ENCODE measurements around the gene TTC28. TPM values are rescaled to one million over a fixed set of nuclear protein-coding genes. Genes with fewer than 3 reads are reported as not detected.

TTC28 gene
- polyA plus RNA-seq, 4 donors, result 28.9 to 32.9 (median 31.0) TPM

DNA sequence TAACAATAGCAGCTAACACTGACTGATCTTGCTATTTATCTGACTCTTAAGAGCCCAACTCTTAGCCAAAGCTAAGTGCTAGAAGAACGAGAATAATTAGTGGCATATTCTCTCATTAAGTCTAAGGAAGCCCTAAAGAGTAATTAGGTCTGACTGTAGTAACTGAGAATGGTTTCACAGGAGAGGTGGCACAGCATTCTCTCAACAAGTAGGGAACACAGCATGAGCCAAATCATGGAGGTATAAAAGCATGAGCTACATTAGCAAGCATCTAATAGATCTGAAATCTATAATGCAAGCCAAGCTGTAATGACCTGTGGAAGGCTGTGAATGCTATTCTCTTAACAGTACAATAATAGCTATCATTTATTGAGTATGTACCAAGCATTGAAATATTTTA is 230.6 kb downstream of the TTC28 start:
- DNase-seq (ENCODE audit: low read depth in 4 of 4, low spot score in 3 of 4), result no peak

DNA sequence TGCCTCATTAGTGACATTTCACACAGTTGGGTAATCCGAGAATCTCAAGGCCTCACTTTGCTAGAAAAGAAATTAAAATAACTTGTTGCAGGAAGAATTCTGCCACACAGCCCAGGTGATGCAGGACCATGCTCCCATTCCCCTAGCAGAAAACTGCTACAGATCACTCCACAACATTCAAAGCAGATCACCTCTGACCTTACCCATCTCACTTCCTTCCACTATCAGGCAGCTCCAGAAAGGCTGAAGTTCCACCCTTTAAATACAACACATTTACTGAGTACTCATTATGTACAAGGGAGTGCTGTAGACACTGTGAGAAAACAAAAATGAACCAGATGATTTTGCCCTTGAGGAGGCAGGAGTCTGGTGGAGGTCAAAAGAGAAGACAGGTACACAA is 231.0 kb downstream of the TTC28 start:
- no peak for DNase-seq (ENCODE audit: low read depth in 4 of 4, low spot score in 3 of 4)

DNA sequence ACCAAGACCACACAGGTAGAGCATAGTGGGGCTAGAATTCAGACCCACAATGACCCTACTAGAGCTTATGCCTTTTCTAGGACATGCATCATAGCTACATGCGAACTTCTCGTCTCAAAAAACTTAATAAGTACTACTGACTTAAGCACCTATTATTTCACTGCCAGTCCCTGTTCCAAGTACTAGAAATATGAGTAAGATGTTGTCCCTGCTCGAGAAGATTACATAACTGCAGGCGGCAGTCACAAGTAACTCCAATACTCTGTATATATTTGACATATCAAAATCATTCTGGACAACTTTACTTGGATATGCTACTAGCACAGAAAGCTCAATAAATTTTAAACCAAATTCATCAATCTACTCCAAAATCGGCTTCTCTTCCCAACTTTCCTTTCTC is 235.0 kb downstream of the TTC28 start:
- DNase-seq (ENCODE audit: low read depth in 4 of 4, low spot score in 3 of 4), result no peak

DNA sequence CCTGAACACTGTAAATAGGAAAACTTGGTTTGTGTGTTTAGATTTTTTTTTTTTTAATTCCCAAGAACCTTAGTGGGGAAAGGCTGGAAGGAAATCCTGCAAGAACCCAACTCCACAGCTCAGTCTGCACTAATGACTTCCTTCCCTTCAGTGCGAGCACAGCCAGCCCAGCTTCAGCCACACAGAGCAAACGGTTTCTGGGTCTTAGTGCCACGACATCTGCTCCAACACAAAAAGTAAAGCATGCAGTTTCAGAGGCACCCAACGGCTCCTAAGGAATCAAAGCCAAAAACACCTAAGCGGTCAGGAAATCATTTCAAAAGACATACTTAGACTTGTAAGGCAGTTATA is 236.1 kb downstream of the TTC28 start:
- peak in 3 of 4 donors; percentile 45 to 78 (median 61) for DNase-seq (ENCODE audit: low read depth in 4 of 4, low spot score in 3 of 4)

DNA sequence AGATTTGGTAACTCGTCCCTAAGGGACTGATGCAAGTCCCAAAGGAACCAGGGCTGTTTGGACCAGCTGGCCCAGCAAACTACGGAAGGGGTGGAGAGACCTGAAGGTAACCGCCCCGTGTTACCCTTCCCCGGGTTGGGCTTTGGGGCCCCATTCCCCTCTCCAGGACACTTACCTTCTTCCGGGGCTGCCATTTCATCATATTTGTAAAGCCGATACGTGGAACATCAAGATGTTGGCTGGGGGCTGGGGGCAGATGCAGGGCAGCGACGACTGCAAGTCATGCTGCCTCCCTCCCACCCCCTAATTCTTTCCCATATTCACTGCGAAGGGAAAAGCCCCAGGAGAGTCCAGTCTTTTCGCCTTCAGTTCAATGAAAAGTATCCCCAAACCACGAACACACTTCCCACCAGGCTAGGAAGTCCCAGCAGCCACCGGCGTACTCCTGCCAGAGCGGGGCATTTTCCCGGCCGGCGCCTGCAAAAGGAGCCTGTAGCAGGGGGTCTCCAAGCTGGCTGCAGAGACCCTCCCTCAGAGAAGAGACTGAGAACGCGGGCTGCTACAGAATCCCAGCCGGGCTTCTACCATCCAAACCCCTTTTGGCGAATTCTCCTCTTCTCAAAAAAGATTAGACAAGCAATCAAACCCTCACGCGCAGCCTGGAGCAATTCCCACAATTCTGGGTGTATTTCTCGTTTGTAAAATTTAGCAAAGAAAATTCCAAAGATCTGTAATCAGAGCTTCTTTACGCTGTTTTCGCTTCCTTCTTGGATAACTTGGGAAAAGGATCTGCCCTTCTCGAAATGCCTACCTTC is 236.7 kb downstream of the TTC28 start:
- DNase-seq (ENCODE audit: low read depth in 4 of 4, low spot score in 3 of 4), result no peak

GRCh38 chr22:28442264-28442710 is 237.4 kb downstream of the TTC28 start:
- DNase-seq (ENCODE audit: low read depth in 4 of 4, low spot score in 3 of 4), result peak; percentile 65 to 79 (median 66)

DNA sequence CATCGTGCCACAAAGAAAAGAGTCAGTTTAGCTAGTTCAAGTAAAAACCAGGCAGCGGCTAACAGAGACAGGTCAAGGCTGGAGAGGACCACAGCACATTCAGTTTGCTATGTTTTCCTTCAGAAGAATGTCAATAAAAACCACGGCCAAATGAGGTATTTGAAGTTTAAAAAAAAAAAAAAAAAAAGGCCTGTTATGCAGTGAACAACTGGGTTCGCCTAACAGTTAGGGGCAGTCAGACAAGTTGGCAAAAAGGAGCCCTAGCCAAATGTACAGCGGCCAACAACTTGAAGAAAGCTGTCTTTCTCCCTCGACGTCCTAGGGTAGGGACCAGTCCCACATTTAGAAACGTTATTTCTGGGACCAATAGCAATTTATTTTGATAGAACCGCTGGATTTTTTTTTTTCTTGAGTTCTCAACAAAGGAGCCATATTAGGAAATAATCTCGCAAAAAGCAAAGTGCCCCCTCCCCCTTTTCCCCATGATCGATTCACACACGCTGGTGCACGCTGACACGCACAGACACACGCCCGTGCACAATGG is 237.8 kb downstream of the TTC28 start:
- DNase-seq (ENCODE audit: low read depth in 4 of 4, low spot score in 3 of 4), result no peak

GRCh38 chr22:28440592-28441390 is 238.8 kb downstream of the TTC28 start:
- no peak for DNase-seq (ENCODE audit: low read depth in 4 of 4, low spot score in 3 of 4)

DNA sequence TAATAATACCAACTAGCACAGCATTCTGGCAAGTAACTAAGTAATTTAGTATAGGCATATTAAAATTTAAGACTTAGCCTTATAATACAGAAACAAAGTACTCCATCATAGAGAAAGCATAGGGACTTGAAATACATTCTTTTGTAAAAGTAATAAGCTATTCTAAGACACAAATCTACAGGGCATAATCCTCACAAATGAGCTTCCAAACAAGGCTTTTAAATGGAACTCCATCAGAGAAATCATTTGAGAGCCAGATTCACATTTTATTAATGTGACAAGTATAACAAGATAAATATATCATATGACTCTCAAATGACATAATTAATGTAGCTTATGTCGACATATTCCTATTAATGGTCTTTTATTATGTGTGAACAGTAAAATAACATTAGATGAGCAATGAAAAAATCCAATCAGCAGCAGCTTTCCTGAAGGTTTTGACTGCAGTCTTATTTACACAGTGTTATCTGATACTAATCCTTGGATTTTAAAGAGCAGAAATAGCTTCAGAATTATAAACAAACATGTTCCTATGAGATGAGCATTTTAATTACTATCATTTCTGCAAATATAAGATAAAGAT is 241.4 kb downstream of the TTC28 start:
- DNase-seq (ENCODE audit: low read depth in 4 of 4, low spot score in 3 of 4), result no peak

DNA sequence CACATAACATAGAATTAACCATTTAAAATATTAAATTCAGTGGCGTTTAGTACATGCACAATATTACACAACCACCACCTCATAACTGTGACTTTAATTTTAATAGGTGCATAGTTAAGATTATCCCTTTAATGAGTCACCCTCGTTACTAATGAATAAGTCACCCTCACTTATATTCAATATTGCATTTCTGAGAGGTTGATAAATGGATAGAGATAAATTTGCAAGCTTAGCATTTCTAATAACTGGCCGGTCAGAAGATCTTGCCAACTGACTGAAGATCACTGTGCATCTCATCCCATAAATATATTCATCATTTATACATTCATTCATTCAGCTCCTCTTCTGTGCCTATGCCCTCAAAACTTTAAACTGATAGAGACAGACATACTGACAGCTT is 243.7 kb downstream of the TTC28 start:
- DNase-seq (ENCODE audit: low read depth in 4 of 4, low spot score in 3 of 4), result no peak

DNA sequence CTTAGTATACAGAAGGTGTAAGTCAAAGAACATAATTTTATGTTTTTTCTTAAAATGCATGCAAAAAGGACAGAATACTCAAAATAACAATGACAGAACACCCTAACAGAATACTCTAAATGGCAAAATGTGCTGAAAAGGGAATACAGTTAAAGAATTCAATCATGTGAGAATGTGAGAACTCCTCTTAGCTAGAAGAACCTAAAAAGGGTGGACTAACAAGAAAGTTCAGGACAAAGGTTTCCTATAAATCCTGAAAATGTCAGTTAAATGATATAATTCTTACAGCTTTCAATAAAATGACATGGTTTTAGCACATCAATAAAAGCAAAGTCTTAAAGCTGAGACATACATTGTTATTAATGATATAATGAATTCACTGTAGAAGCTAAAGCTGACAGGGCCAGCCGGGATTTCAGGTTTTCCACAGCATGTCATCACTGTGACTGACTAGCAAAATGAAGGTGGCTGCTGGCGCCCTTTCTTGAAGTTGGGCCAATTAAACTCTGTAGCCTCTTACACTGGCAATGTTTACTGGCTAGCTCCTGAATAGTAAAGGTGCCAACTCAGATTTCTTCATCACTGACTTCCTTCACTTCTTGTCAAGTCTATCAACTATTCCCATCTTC is 244.4 kb downstream of the TTC28 start:
- no peak for DNase-seq (ENCODE audit: low read depth in 4 of 4, low spot score in 3 of 4)

- DNase-seq (ENCODE audit: low read depth in 4 of 4, low spot score in 3 of 4), result no peak
Measured at GRCh38 chr22:28430466-28431025, 249.1 kb downstream of the TTC28 start.

- no peak for DNase-seq (ENCODE audit: low read depth in 4 of 4, low spot score in 3 of 4)
Measured at GRCh38 chr22:28429711-28430110, 249.9 kb downstream of the TTC28 start.

DNA sequence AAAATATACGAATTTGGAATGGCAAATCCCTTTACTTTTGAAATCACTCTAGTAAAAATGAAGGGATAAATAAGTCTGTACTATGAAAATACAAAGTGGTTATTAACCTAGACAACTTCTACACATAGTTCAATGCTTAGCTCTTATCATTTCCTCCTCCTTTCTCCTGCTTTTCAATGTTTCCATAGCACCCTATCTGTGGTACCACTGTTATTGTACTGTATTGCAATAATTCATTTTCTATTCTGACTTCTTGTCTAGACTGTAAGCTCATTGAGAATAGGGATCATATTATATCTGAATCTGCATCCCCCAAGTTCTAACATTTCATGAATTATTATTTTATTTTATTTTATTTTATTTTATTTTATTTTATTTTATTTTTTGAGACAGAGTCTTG is 251.4 kb downstream of the TTC28 start:
- no peak for DNase-seq (ENCODE audit: low read depth in 4 of 4, low spot score in 3 of 4)

- no peak for DNase-seq (ENCODE audit: low read depth in 4 of 4, low spot score in 3 of 4)
Measured at GRCh38 chr22:28426346-28427132, 253.1 kb downstream of the TTC28 start.

- no peak for DNase-seq (ENCODE audit: low read depth in 4 of 4, low spot score in 3 of 4)
Measured at GRCh38 chr22:28425211-28425610, 254.4 kb downstream of the TTC28 start.

GRCh38 chr22:28424427-28425080 is 255.1 kb downstream of the TTC28 start:
- no peak for DNase-seq (ENCODE audit: low read depth in 4 of 4, low spot score in 3 of 4)

- DNase-seq (ENCODE audit: low read depth in 4 of 4, low spot score in 3 of 4), result no peak
Measured at GRCh38 chr22:28419919-28420318, 259.7 kb downstream of the TTC28 start.

DNA sequence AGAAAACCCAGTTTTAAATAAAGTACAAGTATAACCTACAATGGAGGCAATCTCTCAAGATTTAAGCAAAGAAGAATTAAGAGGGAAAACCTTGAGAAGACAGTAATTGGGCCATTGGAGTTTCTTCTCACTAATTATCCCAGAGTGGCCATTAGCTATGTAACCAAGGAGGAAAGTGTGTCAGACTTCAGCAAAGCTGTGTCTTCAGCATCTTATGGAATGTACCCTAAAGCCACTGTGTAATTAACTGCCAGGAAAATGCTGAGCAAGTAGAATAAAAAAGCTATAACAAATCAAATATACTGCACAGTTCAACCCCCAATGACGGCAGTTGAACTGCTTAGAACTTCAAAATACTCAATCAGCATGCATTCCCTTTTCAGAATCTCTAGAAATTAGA is 261.6 kb downstream of the TTC28 start:
- no peak for DNase-seq (ENCODE audit: low read depth in 4 of 4, low spot score in 3 of 4)

All from right renal pelvis (tissue), 4 donors.